Vagina (tissue), 2 donors: ENCODE results near the gene LIFR.

Experiments used
- POLR2A ChIP-seq, 2 donors: fragments of 450-650 bp; IDR thresholded peaks; one replicate each; pipeline ENCODE4 v1.6.1; 2017; ENCODE audit warnings: antibody characterized with exemption in 2 of 2, mild to moderate bottlenecking in 2 of 2, moderate library complexity in 2 of 2
- TF ChIP-seq, protein P1 (sequence below), 3 experiments: fragments of 450-650 bp in 2 of 3; fragments of 200-600 bp in 1 of 3; sonication (generic) in 1 of 3; IDR thresholded peaks; one replicate each; pipeline ENCODE4 v1.5.1; 2017 to 2019; ENCODE audit warnings: antibody characterized with exemption in 3 of 3, mild to moderate bottlenecking in 2 of 3, moderate library complexity in 2 of 3

- TF ChIP-seq, protein P1, sequence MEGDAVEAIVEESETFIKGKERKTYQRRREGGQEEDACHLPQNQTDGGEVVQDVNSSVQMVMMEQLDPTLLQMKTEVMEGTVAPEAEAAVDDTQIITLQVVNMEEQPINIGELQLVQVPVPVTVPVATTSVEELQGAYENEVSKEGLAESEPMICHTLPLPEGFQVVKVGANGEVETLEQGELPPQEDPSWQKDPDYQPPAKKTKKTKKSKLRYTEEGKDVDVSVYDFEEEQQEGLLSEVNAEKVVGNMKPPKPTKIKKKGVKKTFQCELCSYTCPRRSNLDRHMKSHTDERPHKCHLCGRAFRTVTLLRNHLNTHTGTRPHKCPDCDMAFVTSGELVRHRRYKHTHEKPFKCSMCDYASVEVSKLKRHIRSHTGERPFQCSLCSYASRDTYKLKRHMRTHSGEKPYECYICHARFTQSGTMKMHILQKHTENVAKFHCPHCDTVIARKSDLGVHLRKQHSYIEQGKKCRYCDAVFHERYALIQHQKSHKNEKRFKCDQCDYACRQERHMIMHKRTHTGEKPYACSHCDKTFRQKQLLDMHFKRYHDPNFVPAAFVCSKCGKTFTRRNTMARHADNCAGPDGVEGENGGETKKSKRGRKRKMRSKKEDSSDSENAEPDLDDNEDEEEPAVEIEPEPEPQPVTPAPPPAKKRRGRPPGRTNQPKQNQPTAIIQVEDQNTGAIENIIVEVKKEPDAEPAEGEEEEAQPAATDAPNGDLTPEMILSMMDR (IDR thresholded peaks at IDR 0.05), result no peak
- no peak for TF ChIP-seq POLR2A (IDR thresholded peaks at IDR 0.05)
Observed at GRCh38 chr5:38557308-38557710, 863 bp upstream of the LIFR start.
